Tongue (tissue), 2 donors: ENCODE results near the gene SLC49A3. TPM values are rescaled to one million over a fixed set of nuclear protein-coding genes. Genes with fewer than 3 reads are reported as not detected.

Experiments used
- DNase-seq: peaks from one replicate; pipeline ENCODE4 v3.0.0-alpha.2; 2015
- total RNA-seq: library from RNA; depleted of rRNA; stranded (reverse); fragments of >200 nt; gene quantifications from one replicate; pipeline ENCODE4 v1.2.3, GENCODE V29; 2014

Gene SLC49A3
- total RNA-seq, 1 donor from 2014 or later = 3.7 TPM

DNA sequence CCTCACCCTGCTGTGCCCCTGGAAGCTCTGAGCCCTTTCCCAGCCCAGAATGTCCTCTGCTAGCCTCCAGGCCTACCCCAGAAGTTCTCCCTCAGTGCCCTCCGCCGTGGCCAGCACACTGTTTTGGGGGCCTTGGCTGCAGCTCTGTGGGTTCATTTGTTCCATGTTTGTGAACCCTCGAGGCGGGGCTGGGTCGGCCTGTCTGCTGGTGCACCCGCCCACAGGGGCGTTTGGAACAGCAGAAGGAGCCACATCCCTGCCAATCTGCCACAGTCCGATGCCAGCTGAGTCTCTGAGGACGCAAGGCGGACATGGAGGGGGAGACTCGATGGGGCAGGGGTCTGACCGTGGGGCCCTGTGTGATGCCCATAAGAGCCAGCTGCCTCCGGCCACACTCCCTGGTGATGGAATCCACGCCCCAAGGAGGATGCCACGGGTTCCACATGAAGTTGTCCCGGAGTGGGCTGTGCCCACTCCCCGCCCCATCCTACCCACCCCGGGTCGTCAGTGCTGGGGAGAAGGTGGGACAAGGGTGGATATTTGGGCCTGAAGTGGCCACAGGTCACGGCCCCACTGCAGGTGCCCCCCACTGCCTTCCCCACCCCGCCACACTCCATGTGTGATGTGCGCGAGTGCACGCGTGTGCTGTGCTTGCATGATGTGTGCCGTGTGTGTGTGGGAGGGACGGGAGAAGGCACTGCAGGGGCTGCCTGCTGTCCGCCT is 22.0 kb downstream of the SLC49A3 start:
- DNase-seq = no peak

DNA sequence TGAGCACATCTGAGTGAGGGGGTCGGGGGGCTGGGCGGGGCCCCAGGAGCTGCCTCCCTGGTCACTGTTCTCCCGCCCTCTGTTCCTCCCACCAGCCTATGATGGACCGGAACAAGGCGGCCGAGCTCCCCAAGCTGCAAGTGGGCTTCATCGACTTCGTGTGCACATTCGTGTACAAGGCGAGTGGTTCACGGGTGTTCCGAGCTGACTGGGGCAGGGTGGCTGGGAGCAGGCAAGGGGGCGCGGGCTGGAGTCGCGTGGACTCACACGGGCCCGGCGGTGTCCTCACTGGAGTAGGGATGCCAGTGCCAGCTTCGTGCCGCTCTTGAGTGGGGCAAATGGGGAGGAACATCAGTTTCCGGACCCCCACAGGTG is 22.5 kb downstream of the SLC49A3 start:
- DNase-seq = no peak

DNA sequence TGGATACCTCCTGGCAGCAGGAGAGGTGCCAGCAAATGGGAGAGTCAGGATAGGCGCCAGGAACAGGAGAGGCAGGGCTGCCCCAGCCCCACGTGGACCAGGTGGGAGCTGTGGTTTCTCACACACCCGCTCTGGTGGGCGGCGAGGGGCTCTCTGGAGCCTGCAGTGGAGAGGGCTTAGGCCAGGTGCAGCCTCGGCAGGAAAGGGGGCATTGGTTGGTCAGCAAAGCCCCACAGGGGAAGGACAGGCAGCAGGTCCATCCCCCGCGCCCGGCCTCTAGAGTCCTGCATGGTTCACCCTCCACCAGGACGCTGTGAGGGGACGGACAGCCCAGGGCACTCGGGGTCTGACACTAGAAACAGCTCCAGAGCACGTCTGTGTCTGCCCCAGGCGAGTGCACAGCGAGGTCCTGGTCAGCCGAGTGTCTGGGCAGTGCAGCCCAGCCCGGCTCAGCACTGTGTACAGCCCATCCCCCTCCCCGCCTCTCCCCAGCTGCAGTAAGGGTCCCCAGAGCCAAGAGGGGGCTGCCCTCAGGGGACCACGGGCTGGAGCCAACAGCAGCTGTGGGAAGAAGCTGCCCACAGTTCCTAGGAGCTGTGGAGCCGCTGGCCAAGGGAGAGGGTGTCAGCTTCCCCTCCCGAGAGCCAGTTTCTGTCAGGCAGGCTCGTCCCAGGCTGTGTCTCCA is 23.1 kb downstream of the SLC49A3 start:
- DNase-seq = no peak

DNA sequence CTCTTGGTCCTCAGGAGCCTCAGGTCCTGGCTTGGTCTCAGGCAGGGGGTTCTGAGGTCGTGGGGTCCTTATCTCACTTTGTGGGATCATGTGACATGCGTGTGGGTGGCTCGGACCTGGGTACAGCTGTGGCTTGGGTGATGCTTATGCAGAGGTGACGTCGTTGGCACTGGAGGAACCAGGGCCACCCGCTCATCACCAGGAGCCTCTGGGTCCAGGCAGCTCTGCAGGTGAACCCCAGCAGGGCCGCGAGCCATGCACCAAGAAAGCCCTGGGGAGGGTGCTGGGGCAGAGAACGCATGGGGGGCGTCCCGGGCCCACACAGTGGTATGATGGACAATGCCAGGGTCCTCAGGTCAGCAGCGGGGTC is 23.6 kb downstream of the SLC49A3 start:
- no peak for DNase-seq

DNA sequence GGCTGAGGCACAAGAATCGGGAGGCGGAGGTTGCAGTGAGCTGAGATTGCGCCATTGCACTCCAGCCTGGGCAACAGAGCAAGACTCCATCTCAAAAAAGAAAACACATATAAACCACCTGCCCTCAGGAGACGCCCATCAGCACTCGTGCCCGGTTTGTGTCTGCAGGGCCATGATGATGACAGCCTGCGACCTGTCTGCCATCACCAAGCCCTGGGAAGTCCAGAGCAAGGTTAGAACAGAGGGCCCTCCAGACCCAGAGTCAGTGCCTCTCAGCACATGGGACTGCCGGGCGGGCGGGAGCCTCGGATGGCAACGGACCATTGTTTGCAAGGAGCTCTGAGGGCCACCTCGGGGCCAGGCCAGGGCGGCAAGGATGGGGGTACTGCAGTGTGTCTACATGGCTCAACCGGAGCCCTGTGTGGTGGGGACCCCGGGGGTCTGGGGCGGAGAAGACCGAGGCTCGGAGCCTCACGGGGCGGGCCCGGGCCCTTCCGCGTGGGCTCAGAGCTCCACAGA is 24.2 kb downstream of the SLC49A3 start:
- DNase-seq = no peak

DNA sequence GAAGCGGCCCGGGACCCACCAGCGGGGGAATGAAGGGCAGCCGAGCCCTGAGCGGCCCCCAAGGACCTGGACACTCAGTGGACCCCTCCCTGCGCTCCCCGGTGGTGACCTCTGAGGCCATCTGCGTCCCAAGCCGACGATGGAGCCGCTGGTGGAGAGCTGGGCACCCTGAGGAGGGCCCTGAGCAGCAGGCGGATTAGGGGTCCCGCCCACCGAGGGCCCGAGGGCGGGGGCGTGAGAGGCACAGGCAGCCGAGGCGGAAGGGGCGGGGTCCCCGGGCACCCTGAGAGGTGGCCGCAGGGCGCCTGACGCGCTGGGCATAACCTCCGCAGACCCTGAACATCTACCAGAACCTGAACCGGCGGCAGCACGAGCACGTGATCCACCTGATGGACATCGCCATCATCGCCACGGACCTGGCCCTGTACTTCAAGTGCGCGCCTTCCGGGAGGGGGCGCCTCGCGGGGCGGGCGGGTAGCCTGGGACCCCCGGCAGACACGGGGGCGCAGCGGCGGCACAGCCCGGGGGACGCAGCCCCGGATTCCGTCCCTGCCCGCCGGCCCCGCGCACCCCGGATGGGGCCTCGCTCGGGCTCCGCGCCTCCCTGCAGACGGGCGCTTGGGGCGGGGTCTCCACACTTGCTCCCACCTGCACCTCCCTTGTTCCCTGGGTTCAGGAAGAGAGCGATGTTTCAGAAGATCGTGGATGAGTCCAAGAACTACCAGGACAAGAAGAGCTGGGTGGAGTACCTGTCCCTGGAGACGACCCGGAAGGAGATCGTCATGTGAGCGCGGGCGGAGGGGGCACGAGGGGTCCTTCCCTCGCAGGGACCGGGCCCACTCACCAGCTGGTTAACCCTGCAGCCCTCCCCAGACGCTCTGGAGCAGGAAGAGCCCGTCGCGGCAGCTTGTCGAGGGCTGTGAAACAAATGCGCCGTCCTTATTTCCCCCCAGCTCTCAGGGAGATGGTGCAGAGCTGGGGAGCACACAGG is 25.2 kb downstream of the SLC49A3 start:
- DNase-seq = peak; percentile 83

DNA sequence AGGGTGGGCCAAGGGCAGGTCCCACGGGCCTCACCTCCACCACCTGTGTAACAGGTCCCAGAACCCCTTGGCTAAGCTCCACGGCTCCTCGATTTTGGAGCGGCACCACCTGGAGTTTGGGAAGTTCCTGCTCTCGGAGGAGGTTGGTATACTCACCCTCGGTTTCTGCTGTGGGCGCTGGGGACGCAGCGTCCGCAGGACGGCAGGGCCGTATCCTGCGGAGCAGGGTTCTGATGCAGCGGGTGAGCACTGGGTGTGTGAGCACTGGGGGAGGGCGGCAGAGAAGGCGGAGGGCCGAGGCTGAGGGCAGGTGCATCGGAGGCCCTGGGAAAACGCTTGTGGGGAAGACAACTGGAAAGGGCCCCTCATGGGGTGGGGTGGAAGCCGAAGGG is 25.9 kb downstream of the SLC49A3 start:
- DNase-seq = no peak

DNA sequence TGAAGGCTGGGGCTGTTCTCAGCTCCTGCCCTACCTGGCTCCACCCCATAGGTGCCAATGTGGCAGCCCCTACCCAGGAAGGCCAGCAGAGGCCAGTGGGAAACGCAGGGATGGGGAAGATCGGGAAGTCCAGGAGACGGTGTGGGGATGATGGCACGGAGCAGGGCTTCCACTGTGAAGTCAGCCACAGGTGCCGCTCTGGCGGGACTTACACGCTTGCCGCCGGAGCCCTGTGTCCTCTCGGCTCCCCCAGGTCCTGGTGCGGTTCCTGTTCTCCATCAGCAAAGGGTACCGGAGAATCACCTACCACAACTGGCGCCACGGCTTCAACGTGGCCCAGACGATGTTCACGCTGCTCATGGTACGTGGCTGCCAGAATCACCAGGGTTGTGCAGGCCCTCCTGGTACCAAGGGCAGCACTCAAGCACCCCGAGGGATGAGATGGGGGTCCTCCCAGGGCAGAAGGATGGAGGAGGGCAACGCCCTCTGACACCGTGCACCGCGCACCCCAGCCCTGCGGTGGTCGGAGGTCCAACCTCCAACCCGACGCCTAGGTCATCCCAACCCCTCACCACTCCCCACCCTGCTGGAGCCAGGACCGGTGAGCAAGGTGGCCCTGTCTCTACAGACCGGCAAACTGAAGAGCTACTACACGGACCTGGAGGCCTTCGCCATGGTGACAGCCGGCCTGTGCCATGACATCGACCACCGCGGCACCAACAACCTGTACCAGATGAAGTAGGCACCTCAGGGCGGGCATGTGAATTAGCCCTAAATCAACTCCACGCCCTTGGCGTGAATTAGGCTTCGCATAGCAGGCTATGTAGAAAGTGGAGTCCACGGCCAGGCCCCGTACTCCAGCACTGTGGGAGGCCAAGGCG is 26.8 kb downstream of the SLC49A3 start:
- no peak for DNase-seq

DNA sequence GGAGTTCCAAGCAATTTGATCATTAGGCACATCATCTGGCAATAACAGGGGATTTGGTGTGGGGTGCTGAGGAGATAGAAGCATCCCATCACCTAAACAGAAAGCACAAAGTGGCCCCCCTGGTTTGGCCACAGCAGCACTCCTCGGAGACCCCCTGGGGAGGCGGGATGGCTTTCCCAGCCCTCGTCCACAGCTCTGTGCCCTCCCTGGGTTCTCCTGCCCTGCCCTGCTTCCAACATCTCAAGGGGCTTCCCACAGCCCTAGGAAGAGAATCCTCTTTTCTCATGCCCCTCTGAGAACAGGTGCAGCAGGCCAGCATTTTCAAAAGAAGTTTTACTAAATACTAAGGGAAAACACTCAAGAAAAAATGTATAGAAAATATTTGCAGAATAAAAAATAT is 27.7 kb downstream of the SLC49A3 start:
- DNase-seq = no peak

DNA sequence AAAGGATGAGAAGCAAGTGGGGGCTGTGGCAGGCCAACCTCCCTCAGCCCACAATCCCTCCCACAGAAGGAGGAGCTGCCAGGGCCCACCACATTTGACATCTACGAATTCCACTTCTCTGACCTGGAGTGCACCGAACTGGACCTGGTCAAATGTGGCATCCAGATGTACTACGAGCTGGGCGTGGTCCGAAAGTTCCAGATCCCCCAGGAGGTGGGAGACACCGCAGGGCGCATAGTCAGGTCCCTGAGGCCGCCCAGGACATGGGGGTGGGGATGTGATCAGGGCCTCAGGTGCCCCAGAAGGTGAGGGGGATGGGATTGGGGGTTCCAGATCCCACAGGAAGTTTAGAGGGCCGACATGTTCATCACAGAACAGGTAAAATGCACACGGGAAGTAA is 28.6 kb downstream of the SLC49A3 start:
- DNase-seq = no peak

DNA sequence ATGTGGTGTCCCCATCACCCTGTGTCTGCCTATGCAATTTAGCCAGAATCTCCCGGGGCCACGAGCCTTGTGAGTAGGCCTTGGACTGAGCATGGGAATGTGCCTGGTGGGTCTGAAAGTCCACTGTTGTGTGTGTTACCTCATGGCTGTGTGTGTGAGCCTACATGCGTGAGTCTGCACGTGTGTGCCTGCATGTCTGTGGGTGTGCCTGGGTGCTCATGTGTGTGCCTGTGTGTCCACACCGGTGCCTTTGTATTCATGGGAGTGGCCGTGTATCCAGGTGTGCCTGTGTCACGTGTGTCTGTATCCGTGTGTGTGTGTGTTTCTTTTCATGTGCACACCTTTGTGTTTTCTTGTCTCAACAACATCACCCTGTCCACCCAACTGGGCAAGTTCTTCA is 29.1 kb downstream of the SLC49A3 start:
- no peak for DNase-seq

DNA sequence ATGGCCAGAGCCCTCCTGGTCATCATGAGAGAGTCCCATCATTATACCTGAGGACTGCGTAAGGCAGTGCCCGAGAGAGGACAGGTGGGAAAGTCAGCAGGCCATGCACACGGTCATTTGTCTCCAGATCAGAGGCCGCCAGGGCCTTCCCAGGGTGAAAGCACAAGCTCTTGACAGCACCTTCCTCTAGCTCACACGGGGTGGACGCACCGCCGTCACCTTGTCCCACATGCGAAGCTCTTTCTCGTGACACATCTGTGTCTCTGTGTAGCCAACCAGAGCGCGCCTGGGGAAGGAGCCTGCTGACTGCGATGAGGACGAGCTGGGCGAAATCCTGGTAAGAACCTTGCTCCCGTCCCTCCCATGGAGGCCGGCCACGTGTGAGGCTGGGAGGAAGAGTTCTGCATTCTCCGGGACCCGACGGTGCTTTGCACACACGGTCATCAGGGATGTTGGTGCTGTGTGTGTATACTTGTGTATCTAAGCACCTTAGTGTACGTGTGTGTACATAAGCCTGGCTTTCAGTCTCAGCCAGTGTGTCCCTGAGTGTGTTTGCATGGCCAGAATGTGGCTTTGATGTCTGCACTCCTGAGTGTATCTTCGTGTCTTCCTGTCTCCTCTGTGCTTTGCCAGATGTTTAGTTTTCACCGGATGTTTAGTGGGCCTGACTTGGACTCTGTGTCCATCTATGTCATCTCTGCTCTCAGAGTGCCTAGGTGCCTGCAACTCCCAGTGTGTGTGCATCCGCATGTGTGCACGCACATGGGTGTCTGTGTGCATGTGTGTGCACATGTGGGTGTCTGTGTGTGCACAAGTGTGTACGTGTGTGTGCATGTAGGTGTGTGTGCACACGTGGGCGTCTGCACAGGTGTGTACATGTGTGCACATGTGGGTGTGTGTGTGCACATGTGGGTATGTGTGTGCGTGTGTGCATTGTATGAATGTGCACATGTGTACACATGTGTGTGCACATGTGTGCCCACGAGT is 30.0 kb downstream of the SLC49A3 start:
- no peak for DNase-seq

DNA sequence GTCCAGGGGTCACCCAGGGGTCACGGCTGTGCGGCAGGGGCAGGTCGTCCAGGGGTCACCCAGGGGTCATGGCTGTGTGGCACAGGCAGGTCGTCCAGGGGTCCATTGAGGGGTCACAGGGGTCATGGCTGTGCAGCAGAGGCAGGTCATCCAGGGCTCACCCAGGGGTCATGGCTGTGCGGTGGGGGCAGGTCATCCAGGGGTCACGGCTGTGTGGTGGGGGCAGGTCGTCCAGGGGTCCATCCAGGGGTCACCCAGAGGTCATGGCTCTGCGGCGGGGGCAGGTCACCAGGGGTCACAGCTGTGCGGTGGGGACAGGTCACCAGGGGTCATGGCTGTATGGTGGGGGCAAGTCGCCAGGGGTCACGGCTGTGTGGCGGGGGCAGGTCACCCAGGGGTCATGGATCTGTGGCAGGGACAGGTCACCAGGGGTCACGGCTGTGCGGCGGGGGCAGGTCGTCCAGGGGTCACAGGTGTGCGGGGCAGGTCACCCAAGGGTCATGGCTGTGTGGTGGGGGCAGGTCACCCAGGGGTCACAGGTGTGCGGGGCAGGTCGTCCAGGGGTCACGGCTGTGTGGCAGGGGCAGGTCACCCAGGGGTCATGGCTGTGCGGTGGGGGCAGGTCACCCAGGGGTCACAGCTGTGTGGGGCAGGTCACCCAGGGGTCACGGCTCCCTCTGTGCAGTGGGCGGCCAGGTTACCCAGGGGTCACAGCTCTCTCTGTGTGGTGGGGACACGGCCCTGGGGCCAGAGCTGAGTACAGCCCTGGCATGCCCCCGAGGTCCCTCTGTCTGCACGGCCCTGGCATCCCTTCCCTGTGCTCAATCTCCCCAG is 30.9 kb downstream of the SLC49A3 start:
- no peak for DNase-seq

DNA sequence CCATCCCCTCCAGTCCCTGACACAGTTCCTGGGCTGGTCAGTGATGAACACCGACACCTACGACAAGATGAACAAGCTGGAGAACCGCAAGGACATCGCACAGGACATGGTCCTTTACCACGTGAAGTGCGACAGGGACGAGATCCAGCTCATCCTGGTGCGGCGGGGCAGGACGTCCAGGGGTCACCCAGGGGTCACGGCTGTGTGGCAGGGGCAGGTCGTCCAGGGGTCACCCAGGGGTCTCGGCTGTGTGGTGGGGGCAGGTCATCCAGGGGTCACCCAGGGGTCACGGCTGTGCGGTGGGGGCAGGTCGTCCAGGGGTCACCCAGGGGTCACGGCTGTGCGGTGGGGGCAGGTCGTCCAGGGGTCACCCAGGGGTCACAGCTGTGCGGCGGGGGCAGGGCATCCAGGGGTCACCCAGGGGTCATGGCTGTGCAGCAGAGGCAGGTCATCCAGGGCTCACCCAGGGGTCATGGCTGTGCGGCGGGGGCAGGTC is 31.6 kb downstream of the SLC49A3 start:
- DNase-seq = no peak

DNA sequence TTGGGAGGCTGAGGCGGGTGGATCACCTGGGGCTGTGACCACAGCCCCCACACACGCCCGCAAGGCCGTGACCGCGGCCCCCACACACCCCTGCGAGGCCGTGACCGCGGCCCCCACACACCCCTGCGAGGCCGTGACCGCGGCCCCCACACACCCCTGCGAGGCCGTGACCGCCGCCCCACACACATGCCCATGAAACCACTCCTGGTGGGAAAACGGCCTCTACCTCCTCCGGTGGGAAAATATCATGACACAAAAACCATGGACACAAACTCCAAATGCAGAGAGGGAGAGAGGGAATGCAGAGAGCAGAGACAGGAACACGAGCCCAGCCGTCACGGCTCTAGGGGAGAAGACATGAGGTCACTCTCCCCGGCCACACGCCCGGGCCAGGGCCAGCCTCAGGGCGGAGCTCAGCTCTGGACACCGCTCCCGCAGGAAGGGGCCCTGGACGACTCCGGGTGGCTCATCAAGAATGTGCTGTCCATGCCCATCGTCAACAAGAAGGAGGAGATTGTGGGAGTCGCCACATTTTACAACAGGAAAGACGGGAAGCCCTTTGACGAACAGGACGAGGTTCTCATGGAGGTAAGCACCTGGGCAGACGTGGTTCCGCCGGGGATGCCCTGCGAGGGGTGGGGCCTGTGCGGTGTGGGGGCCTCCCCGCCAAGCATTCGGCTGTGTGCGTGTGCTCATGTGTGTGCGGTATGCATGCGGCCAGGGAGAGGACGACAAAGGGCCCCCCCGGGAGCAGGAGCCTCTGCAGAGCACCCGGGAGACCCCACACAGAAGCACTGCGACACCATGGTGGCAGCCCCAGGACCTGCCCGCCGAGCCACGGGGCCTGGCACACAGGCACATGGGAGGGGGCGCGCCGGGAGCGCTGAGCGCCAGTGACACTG is 32.3 kb downstream of the SLC49A3 start:
- DNase-seq = no peak

DNA sequence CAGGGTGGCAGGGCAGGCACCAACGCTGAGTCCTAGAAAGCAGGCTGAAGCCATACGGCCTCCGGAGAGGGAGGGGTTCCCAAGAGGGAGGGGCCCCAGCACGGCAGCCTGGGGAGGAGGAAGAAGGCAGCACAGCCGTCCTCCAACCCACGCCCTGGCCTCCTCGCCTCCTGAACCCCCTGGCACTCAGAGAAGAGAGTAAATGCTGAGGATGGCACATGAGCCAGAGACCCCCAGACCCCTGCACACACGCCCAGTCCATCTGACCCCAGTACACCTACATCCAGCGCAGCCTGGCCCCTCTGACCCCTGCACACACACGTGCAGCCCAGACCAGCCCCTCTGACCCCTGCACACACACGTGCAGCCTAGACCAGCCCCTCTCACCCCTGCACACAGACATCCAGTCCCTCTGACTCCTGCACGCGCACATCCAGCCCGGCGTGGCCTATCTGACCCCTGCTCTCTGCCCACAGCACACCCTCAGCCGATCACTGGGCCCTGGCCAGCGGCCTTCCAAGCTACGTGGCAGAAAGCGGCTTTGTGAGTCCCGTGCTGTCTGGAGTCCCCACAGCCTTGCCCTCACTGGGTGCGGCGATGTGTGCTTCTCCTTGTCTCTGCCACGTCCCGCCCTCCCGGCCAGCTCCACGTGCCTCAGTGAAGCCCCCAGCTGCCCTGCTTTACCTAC is 33.3 kb downstream of the SLC49A3 start:
- no peak for DNase-seq

DNA sequence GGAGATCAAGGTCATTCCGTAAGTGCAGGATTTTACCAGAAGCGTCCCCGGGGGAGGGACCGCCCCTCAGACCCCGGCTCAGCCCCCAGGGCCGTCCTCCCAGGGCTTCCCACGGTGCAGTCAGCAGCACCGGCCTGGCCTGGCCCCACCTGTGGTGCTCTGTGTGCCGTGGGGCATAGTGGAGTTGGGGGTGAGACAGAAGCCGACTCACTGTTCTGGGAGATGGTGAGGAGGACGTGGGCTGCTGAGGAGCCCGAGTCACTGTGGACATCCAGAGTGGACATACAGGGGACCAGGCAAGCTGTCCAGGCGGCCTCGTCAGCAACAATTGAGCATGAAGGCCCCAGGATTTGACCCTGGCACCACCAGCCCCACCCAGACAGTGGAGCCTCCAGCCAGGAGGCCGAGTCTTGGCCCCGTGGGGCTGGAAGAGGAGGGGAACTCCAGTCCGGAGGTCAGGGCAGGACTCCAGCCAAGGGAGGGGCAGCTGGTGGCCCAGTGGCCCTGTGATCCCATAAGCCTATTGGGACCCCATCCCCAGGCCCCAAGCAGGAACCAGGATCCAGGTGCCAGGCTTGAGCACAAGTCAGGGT is 34.0 kb downstream of the SLC49A3 start:
- no peak for DNase-seq
